ENCODE results near the gene KLHL28. TPM values are rescaled to one million over a fixed set of nuclear protein-coding genes. Genes with fewer than 3 reads are reported as not detected.

The KLHL28 gene
- total and polyA plus RNA-seq, 10 of the 15 experiments (the other 5 are each of a cell fraction or from before 2014, with no cell fraction given), result 2.7 to 9.8 (median 6.2) TPM

DNA sequence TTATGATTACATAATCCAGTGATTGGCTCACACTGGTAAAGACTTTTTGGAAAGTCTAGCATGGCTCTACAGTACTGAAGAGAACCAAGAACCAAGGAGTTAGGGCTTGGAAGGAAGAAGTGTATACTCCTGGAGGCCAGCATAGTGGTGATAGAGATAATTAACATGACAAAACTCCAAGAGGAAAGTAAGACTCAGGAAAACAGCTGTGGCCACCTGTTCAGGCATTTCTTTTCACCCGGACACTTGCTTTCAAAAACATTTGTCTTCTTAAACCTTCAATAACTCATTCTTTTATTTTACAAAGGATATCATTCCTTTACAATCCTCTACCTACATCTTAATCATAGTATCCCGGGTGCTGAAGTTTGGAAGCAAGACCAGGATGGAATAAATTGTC, 50.9 kb downstream of the KLHL28 start (continued):
- TF ChIP-seq, protein P1, sequence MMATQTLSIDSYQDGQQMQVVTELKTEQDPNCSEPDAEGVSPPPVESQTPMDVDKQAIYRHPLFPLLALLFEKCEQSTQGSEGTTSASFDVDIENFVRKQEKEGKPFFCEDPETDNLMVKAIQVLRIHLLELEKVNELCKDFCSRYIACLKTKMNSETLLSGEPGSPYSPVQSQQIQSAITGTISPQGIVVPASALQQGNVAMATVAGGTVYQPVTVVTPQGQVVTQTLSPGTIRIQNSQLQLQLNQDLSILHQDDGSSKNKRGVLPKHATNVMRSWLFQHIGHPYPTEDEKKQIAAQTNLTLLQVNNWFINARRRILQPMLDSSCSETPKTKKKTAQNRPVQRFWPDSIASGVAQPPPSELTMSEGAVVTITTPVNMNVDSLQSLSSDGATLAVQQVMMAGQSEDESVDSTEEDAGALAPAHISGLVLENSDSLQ (IDR thresholded peaks at IDR 0.05), result no peak

DNA sequence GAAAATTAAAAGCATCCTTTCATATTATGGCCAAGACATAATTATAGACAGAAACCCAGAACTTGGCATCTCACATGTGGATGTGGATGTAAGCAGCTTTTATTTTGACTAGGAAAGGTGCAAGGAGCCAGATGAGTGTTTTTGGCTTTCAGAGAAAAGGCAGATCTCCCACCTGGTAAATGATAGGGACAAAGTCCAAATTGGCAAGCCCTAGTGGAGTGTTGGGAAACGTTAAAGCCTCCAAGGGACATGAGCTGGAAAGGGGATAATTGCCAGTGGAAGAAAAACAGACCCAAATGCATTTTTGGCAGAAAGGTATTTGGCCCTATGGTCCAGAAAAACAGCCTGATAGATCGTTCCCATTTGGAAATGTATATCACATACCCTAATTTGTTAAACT, 60.1 kb downstream of the KLHL28 start:
- Histone ChIP-seq H3K9ac (ENCODE audit: control insufficient read depth, insufficient read depth, low read length) (no peak overlapping the region), H3K27me3 (replicated peaks in 1 of 2; ENCODE audit: control insufficient read depth in 2 of 2, insufficient read depth in 2 of 2, low read length in 1 of 2) (no peaks in the 10 kb centered on the region), H3K4me2 (ENCODE audit: control insufficient read depth, insufficient read depth) (no peak overlapping the region), H3K4me1 (ENCODE audit: control insufficient read depth, insufficient read depth, low read length) (no peaks in the 10 kb centered on the region), H3K79me2 (ENCODE audit: control insufficient read depth, insufficient read depth, low read length) (no peaks in the 10 kb centered on the region), H2AFZ (ENCODE audit: control insufficient read depth, low read depth, low read length) (no peak overlapping the region), H4K20me1 (ENCODE audit: control insufficient read depth, insufficient read depth) (no peaks in the 10 kb centered on the region), H3K36me3 (ENCODE audit: control insufficient read depth in 2 of 2, insufficient read depth in 2 of 2, low read length in 1 of 2) (no peaks in the 10 kb centered on the region), H3K27ac (ENCODE audit: control insufficient read depth, insufficient read depth) (no peak overlapping the region), H3K4me3 (no peak overlapping the region), H3K9me3 (replicated peaks; ENCODE audit: control insufficient read depth, insufficient read depth, low read length) (no peaks in the 10 kb centered on the region)
- BruUV-seq (replicated peaks), result no TSS peak
- ChIA-PET POLR2A (no interaction called here), RAD21 (ENCODE audit: unreplicated experiment) (no interaction called here), SMC1A (ENCODE audit: uncharacterized antibody, unreplicated experiment) (interaction anchor here (0.7 to 1.2 kb wide), 2 partner anchors 19 to 191 kb away, joined by 3 read pairs; no protein-coding TSS in a partner anchor), CTCF (no interaction called here)
- ATAC-seq (no peak), DNase-seq (ENCODE audit: low read depth, low spot score) (no peak), FAIRE-seq (no peak)
- 78% methylated on average over 2 of the region's 2 CpGs for WGBS (ENCODE audit: insufficient coverage, insufficient replicate concordance, low lambda C conversion rate, missing lambda C conversion rate)
- in situ Hi-C loops (cut with MboI) (no loop called here), intact Hi-C loops (cut with micrococcal nuclease; ENCODE audit: unreplicated experiment) (no loop called here)
- no peak for TF ChIP-seq TBL1XR1 (IDR thresholded peaks at IDR 0.05; ENCODE audit: low read depth, low read length)

DNA sequence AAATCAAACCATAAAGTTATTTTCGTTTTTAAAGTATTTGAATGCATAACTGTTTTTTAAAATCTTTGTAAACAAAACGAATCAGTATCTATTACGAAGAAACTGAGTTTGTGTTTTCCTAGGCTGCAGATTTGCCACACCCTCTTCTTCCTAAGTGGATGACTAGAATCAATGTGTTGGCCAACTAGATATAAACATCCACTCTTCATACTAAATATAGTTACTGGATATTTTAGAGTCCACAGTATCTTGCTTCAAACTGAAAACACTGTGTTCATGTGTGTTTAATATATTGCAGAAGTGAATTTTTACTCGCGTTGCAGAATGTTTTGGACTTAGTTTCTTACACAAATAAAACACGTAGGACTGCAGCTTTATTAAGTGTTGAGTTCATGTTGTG, 63.2 kb downstream of the KLHL28 start:
- 93% methylated on average over 6 of the region's 6 CpGs for WGBS (ENCODE audit: insufficient coverage, insufficient replicate concordance, low lambda C conversion rate, missing lambda C conversion rate)
- Histone ChIP-seq H3K27ac (ENCODE audit: control insufficient read depth, insufficient read depth) (no peak overlapping the region), H3K4me1 (ENCODE audit: control insufficient read depth, insufficient read depth, low read length) (no peaks in the 10 kb centered on the region), H3K27me3 (replicated peaks in 1 of 2; ENCODE audit: control insufficient read depth in 2 of 2, insufficient read depth in 2 of 2, low read length in 1 of 2) (no peaks in the 10 kb centered on the region), H3K9ac (ENCODE audit: control insufficient read depth, insufficient read depth, low read length) (no peak overlapping the region), H3K4me2 (ENCODE audit: control insufficient read depth, insufficient read depth) (no peak overlapping the region; the same call in 1 of the 2 replicates), H3K4me3 (no peak overlapping the region), H3K79me2 (ENCODE audit: control insufficient read depth, insufficient read depth, low read length) (no peaks in the 10 kb centered on the region), H2AFZ (ENCODE audit: control insufficient read depth, low read depth, low read length) (no peak overlapping the region), H3K9me3 (replicated peaks; ENCODE audit: control insufficient read depth, insufficient read depth, low read length) (peaks cover 3% of the 10 kb centered on the region; the same call in 2 of the 3 replicates), H3K36me3 (ENCODE audit: control insufficient read depth in 2 of 2, insufficient read depth in 2 of 2, low read length in 1 of 2) (no peaks in the 10 kb centered on the region), H4K20me1 (ENCODE audit: control insufficient read depth, insufficient read depth) (no peaks in the 10 kb centered on the region)
- FAIRE-seq (no peak), ATAC-seq (no peak), DNase-seq (ENCODE audit: low read depth, low spot score) (no peak)
- ChIA-PET CTCF (interaction anchor here (0.8 to 2.3 kb wide), 2 partner anchors 60 to 354 kb away, joined by 3 to 9 read pairs; partner anchors contain the start of gene MIS18BP1), POLR2A (interaction anchor here (0.6 kb wide), 1 partner anchor 194 kb away, joined by 4 read pairs; no protein-coding TSS in a partner anchor), RAD21 (ENCODE audit: unreplicated experiment) (no interaction called here), SMC1A (ENCODE audit: uncharacterized antibody, unreplicated experiment) (interaction anchor here (1.9 kb wide), 1 partner anchor 354 kb away, joined by 8 read pairs; the partner anchor contains the start of gene MIS18BP1)
- TF ChIP-seq, protein P2, sequence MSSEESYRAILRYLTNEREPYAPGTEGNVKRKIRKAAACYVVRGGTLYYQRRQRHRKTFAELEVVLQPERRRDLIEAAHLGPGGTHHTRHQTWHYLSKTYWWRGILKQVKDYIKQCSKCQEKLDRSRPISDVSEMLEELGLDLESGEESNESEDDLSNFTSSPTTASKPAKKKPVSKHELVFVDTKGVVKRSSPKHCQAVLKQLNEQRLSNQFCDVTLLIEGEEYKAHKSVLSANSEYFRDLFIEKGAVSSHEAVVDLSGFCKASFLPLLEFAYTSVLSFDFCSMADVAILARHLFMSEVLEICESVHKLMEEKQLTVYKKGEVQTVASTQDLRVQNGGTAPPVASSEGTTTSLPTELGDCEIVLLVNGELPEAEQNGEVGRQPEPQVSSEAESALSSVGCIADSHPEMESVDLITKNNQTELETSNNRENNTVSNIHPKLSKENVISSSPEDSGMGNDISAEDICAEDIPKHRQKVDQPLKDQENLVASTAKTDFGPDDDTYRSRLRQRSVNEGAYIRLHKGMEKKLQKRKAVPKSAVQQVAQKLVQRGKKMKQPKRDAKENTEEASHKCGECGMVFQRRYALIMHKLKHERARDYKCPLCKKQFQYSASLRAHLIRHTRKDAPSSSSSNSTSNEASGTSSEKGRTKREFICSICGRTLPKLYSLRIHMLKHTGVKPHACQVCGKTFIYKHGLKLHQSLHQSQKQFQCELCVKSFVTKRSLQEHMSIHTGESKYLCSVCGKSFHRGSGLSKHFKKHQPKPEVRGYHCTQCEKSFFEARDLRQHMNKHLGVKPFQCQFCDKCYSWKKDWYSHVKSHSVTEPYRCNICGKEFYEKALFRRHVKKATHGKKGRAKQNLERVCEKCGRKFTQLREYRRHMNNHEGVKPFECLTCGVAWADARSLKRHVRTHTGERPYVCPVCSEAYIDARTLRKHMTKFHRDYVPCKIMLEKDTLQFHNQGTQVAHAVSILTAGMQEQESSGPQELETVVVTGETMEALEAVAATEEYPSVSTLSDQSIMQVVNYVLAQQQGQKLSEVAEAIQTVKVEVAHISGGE (CRISPR knock-in tag; IDR thresholded peaks at IDR 0.05), result no peak
- TF ChIP-seq, protein P3, sequence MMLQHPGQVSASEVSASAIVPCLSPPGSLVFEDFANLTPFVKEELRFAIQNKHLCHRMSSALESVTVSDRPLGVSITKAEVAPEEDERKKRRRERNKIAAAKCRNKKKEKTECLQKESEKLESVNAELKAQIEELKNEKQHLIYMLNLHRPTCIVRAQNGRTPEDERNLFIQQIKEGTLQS (IDR thresholded peaks at IDR 0.05; ENCODE audit: borderline replicate concordance, extremely low read depth, low read depth, low read length), result no peak
- TF ChIP-seq, protein P4, sequence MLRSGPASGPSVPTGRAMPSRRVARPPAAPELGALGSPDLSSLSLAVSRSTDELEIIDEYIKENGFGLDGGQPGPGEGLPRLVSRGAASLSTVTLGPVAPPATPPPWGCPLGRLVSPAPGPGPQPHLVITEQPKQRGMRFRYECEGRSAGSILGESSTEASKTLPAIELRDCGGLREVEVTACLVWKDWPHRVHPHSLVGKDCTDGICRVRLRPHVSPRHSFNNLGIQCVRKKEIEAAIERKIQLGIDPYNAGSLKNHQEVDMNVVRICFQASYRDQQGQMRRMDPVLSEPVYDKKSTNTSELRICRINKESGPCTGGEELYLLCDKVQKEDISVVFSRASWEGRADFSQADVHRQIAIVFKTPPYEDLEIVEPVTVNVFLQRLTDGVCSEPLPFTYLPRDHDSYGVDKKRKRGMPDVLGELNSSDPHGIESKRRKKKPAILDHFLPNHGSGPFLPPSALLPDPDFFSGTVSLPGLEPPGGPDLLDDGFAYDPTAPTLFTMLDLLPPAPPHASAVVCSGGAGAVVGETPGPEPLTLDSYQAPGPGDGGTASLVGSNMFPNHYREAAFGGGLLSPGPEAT (IDR thresholded peaks at IDR 0.05; ENCODE audit: low read depth), result no peak
- no peak for TF ChIP-seq CHD1 (IDR thresholded peaks at IDR 0.05; ENCODE audit: low read depth, low read length)
- intact Hi-C loops (cut with micrococcal nuclease; ENCODE audit: unreplicated experiment) (loop anchor here (5.0 kb wide), 2 partner anchors 189 to 354 kb away; partner anchors contain the start of gene MIS18BP1), in situ Hi-C loops (cut with MboI) (no loop called here)
- no TSS peak for BruUV-seq (replicated peaks)

Data from GM12878 (cell line).